Stimulated activated CD8-positive, alpha-beta memory T cell treated with anti-CD3 and anti-CD28 coated beads, Interleukin-4, amount 100 ng/mL, for 24 hours (primary cell): ENCODE measurements around the gene NPY.

Experiments used
- DNase-seq: peaks from one replicate; pipeline ENCODE4 v3.0.0-alpha.2; 2020; ENCODE audit warnings: low read depth

The NPY gene

GRCh38 chr7:24316340-24316739, 32.4 kb downstream of the NPY start:
- DNase-seq, result no peak

GRCh38 chr7:24318326-24318725, 34.3 kb downstream of the NPY start:
- DNase-seq, result no peak

- no peak for DNase-seq
Observed at GRCh38 chr7:24319209-24319608, 35.2 kb downstream of the NPY start.

- no peak for DNase-seq
Observed at GRCh38 chr7:24323961-24324480, 40.0 kb downstream of the NPY start.

GRCh38 chr7:24325708-24326107, 41.7 kb downstream of the NPY start:
- DNase-seq, result no peak

GRCh38 chr7:24328050-24328449, 44.1 kb downstream of the NPY start:
- no peak for DNase-seq

GRCh38 chr7:24328894-24329293, 44.9 kb downstream of the NPY start:
- DNase-seq, result no peak

GRCh38 chr7:24334012-24334411, 50.0 kb downstream of the NPY start:
- DNase-seq, result no peak

- DNase-seq, result no peak
Observed at GRCh38 chr7:24334627-24335026, 50.6 kb downstream of the NPY start.

- DNase-seq, result no peak
Observed at GRCh38 chr7:24336461-24336860, 52.5 kb downstream of the NPY start.

GRCh38 chr7:24337180-24337579, 53.2 kb downstream of the NPY start:
- no peak for DNase-seq

- no peak for DNase-seq
Observed at GRCh38 chr7:24339575-24339974, 55.6 kb downstream of the NPY start.

- DNase-seq, result no peak
Observed at GRCh38 chr7:24340727-24341126, 56.7 kb downstream of the NPY start.
